HG03108 (cell line): ENCODE data around the gene TRIM17.
"Not testable (repeated sequence)": the region's sequence is repeated elsewhere in the genome, so short reads cannot be mapped to it uniquely, and the experiment has no call there.

Experiments used
- ATAC-seq: cut with Tn5 transposase; IDR thresholded peaks from one replicate; pipeline ENCODE4 v1.9.1; 2021; ENCODE audit warnings: moderate library complexity; ENCODE audit not compliant: unreplicated experiment

The TRIM17 gene

DNA sequence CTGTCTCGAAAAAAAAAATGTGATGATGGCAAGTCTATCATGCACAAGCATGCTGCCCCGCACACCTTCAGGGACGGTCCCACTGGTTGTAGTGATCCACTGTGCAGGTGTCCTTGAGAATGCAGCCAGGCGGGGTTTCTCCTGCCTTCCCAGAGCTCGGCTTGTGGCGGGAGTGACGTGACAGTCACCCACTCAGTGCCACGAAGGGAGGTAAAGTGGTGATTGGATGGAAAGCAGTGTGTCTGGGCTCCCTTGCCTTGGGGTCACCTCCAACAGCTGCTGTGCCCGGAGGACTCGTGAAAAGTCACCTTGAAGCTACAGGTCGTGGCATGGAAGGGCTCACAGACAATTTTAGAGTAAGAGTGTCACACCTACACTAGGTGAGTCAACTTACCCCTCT, 33.5 kb upstream of the TRIM17 start:
- no peak for ATAC-seq

DNA sequence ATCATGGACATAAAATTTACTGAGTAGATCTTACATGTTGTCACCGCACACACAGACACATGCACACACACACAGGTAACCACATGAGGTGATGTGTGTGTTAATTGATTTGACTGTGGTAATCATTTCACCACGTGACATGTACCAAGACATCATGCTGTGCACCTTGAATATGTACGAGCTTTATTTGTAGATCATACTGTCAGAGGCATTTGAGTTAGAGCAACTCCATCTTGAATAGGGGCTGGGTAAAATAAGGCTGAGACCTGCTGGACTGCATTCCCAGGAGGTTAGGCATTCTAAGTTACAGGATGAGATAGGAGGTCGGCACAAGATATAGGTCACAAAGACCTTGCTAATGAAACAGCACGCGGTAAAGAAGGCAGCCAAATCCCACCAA, 31.7 kb upstream of the TRIM17 start:
- ATAC-seq = no peak

GRCh38 chr1:228446852-228447251, 30.2 kb upstream of the TRIM17 start:
- no peak for ATAC-seq

DNA sequence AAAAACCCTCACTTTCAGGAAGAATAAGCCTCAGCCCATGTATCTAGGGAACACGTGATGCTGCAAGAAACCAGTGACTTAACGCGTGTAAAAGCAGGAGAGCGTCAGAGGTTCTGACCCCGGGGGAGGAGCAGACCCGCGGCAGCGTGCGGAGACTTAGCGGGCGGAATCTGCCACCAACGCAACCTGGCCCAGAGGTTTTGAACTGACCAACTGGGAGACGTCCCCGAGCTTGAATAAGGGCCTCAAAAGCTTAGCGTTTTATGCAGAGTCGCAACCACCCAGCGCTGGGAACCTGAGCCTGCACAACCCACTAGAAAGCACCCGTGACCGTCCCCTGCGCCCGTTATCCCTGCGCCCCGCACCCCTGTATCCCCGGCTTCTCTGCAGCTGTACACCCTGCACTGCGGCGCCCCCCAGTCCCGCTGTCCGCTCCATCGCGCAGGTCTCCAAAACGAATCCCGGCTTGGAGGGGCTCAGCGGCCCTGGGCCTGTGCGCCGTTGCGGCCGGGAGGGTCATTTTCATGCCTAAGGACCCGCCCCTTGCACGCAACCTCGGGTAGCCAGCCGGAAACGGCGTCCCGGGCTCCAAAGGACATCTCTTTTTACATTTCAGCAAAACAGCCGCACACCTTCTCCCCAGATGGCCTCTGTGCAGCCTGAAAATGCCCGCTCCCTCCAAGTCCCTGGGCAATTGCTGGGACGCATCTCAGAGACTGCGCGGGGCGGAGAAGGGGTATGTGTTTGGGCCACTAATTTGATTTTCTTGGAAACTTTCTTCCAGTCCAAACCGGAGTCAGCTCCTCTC, 29.4 kb upstream of the TRIM17 start:
- no peak for ATAC-seq

DNA sequence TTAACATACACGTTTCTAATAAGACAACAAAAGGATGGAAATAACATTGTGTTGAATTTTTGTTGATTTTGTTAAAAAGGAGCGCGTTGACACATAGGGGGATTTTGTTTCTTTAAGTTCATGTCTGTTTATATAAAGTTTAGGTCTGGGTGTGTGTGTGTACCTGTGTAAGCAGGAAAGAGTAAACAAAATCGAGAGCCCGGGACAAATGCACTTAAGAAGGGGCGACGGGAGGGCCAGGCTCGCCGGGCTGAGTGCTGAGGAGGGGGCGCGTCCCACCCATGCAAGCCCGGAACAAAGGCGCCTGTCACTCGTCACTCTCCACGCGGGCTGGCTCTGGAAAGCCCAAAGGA, 28.8 kb upstream of the TRIM17 start:
- no peak for ATAC-seq

GRCh38 chr1:228443395-228443794, 26.7 kb upstream of the TRIM17 start:
- no peak for ATAC-seq

DNA sequence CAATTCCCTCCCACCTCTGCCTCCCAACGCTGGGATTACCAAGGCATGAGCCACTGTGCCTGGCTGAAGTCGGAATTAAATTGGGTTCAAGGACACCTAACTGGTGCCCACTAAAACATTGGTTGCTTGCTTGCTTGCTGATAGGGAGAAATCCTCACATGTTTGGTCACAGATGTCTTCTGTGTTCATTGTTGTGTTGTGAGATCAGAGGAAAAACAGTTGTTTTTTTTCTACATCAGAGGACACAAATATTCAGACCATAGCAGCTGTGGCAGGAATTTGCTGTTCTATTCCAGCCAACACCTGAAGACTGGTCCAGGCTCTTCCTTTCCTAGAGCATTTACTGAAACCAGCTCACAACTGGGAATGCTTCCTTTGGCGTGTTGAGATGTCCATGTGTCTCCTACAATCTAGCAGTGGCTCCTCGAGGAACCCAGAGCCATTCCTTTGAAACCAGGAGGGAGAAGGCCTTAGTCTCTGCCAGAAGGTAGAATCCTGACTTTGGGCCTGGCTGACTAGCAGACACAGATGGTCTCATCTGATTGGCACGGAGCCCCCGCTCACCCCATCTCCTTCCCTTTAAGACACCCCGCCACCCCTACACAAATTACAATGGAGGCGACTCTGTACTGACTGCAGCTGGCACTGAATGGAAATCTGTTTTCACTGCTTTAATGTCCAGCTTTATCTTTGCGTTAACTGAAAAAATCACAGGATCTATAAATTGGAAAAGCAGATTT, 24.3 kb upstream of the TRIM17 start:
- ATAC-seq = no peak

- ATAC-seq = no peak
These were observed 21.6 kb upstream of the TRIM17 start for GRCh38 chr1:228438266-228438665.

GRCh38 chr1:228437424-228437962, 20.8 kb upstream of the TRIM17 start:
- no peak for ATAC-seq

DNA sequence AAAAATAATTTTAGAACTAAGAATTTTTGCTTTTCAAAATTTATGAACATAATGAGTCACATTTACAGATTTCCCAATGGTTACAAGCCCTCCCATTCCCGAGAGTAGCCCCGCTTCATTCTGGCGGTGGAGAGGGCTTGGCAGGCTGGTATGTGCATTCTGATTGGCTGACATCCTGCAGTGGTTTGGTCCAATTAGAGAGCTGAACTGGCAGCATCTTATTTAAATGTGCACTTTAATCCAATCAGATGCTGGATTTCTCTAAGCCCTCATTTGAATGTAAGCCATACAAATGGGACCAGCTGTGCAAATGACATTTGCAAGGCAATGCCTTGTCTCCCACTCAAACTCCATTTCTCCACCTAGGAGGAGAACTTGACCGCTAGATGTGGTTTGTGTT, 18.0 kb upstream of the TRIM17 start:
- no peak for ATAC-seq

- not testable (repeated sequence) for ATAC-seq
These were observed 16.8 kb upstream of the TRIM17 start for GRCh38 chr1:228433337-228434053.

- no peak for ATAC-seq
These were observed 13.6 kb upstream of the TRIM17 start for GRCh38 chr1:228430243-228430642.

DNA sequence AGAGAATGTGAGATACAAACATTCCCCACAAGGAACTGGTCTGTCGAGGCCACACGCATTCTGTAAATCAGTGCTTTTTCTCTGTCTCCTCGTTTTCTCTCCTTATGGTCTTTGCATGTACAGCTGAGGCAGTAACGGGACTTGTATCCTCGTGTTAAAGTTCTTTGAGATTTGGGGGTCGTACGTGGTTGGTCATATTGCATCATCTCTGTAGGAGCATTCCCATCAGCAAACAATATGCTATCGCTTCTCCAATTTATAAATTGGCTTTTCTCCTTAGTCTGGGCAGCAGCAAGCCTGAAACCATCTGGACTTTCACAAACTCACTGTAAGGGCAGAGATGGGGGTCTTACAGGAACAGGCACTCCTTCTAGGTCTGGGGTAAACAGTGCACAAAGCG, 13.0 kb upstream of the TRIM17 start:
- no peak for ATAC-seq

GRCh38 chr1:228429007-228429406, 12.3 kb upstream of the TRIM17 start:
- no peak for ATAC-seq

- no peak for ATAC-seq
These were observed 11.8 kb upstream of the TRIM17 start for GRCh38 chr1:228428412-228428811.

- no peak for ATAC-seq
These were observed 10.0 kb upstream of the TRIM17 start for GRCh38 chr1:228426518-228427175.

GRCh38 chr1:228424685-228425660, 8.3 kb upstream of the TRIM17 start:
- no peak for ATAC-seq

- no peak for ATAC-seq
These were observed 6.9 kb upstream of the TRIM17 start for GRCh38 chr1:228423404-228424053.
